OCI-LY1 (cell line): ENCODE results near the gene CCDC116.

Source experiments
- H2AFZ ChIP-seq: fragments of 200-600 bp; sonication (generic), shearing (Covaris generic); 2 replicates; pipeline ENCODE4 v1.6.0; 2014; ENCODE audit warnings: antibody characterized with exemption, mild to moderate bottlenecking, low read length
- H3F3A ChIP-seq: fragments of 200-600 bp; sonication (generic), shearing (Covaris generic); 2 replicates; pipeline ENCODE4 v1.6.0; 2014; ENCODE audit warnings: mild to moderate bottlenecking, antibody characterized with exemption, low read length, moderate library complexity; ENCODE audit not compliant: insufficient read depth
- H3K27ac ChIP-seq: fragments of 200-600 bp; sonication (generic); 2 replicates; pipeline ENCODE4 v1.5.1; 2014; ENCODE audit warnings: low read length, mixed run types, mild to moderate bottlenecking, low read depth; ENCODE audit not compliant: poor library complexity, severe bottlenecking
- H3K27me3 ChIP-seq: fragments of 200-600 bp; sonication (generic); 2 replicates; pipeline ENCODE4 v1.6.0; 2014; ENCODE audit warnings: antibody characterized with exemption, mild to moderate bottlenecking, low read length, moderate library complexity; ENCODE audit not compliant: insufficient read depth
- H3K36me3 ChIP-seq: fragments of 200-600 bp; sonication (generic); 2 replicates; pipeline ENCODE4 v1.6.1; 2014; ENCODE audit warnings: mild to moderate bottlenecking, antibody characterized with exemption, low read length, moderate library complexity, mixed read lengths; ENCODE audit not compliant: insufficient read depth
- H3K4me1 ChIP-seq: fragments of 200-600 bp; sonication (generic); 2 replicates; pipeline ENCODE4 v1.5.1; 2014; ENCODE audit warnings: mild to moderate bottlenecking, low read length, moderate library complexity; ENCODE audit not compliant: insufficient read depth, severe bottlenecking
- H3K4me2 ChIP-seq: fragments of 200-600 bp; sonication (generic), shearing (Covaris generic); 2 replicates; pipeline ENCODE4 v1.6.1; 2014; ENCODE audit warnings: low read length
- H3K4me3 ChIP-seq: fragments of 200-600 bp; sonication (generic); 2 replicates; pipeline ENCODE4 v1.5.1; 2014; ENCODE audit warnings: low read length, low read depth, mild to moderate bottlenecking, mixed read lengths; ENCODE audit not compliant: poor library complexity, severe bottlenecking
- H3K79me2 ChIP-seq: fragments of 200-600 bp; shearing (Covaris generic); 2 replicates; pipeline ENCODE4 v1.6.1; 2016; ENCODE audit warnings: mixed run types, low read length, mixed read lengths; ENCODE audit not compliant: insufficient read depth
- H3K9ac ChIP-seq: fragments of 200-600 bp; sonication (generic), shearing (Covaris generic); 2 replicates; pipeline ENCODE4 v1.6.1; 2014; ENCODE audit warnings: mild to moderate bottlenecking, low read length, mixed read lengths
- H3K9me2 ChIP-seq: fragments of 200-600 bp; sonication (generic), shearing (Covaris generic); 2 replicates; pipeline ENCODE4 v1.6.1; 2014; ENCODE audit warnings: low read depth, mild to moderate bottlenecking, low read length, mixed read lengths
- H3K9me3 ChIP-seq: fragments of 200-600 bp; shearing (Covaris generic); 2 replicates; pipeline ENCODE4 v1.6.1; 2014; ENCODE audit warnings: low read length, mixed read lengths
- H4K20me1 ChIP-seq: fragments of 200-600 bp; sonication (generic), shearing (Covaris generic); 2 replicates; pipeline ENCODE4 v1.6.0; 2016; ENCODE audit warnings: mild to moderate bottlenecking, low read length; ENCODE audit not compliant: insufficient read depth
- EZH2 ChIP-seq: fragments of 200-600 bp; sonication (generic), shearing (Covaris generic); IDR thresholded peaks from 2 replicates; pipeline ENCODE4 v1.8.0; 2017; ENCODE audit warnings: borderline replicate concordance, mixed run types, mild to moderate bottlenecking, antibody characterized with exemption, low read length, moderate library complexity, mixed read lengths
- TF ChIP-seq, protein P1 (sequence below): fragments of 200-600 bp; sonication (generic), shearing (Covaris generic); IDR thresholded peaks from 2 replicates; pipeline ENCODE4 v1.5.1; 2017; ENCODE audit warnings: mild to moderate bottlenecking, antibody characterized with exemption, low read length, moderate library complexity, mixed read lengths

Gene CCDC116

DNA sequence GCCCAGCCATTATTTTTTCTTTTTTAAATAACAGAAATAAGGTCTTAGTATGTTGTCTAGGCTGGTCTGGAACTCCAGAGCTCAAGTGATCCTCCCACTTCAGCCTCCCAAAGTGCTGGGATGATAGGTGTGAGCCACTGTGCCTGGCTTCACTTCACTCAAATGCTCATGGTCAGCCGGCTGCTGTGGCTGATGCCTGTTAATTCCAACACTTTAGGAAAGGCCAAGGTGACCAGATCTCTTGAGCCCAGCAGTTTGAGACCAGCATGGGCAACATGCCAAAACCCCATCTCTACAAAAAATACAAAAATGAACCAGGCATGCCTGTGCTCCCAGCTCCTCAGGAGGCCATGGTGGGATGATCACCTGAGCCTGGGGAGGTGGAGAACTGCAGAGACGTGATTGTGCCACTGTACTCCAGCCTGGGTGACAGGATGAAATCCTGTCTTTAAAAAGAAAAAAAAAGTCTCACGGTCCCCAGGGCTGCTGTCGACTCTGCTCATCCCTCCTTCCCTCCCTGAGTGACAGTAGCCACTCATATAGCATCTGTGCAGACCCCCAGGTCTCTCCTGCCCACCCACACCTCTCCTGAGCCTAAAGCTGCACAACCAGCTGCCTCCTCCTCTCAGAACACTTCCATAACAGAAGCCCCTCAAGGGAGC, 6.4 kb upstream of the CCDC116 start:
- Histone ChIP-seq H3K27ac (peak overlapping the region; percentile 59), H3K36me3 (peaks cover 47% of the 10 kb centered on the region), H3K4me1 (peaks cover 55% of the 10 kb centered on the region)

DNA sequence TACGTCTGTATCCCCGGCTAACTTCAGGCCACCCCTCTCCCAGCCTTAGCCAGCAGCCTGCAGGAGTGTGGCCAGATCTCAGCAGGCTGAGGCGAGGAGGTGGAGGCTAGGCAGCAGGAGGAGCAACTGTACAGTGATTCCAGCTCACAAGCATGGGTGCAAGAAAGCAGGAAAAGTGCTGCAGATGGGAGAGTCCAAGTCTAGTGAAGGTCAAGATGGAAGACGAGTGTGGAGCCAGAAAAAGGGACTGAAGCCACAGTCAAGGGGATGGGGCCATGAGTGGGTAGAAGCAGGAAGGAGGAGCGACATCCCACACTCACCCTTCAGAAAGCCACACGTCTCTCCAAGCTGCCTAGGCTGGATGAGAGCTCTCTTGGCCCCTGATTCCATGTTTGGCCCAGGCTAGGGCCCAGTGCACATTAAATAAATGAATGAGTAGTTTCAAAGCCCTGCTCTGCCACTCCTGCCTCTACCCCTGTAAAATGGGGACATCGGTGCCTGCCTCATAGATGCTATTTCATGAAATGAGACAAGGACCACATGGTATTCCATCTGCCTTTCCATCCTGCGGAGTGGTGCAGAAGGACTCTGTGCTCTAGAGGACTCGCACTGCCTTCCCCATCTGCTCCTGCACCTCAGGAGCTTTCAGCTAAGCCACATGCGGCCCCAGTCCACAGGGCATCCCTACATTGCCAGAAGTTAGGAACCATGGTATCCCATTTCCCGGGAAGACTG, 5.7 kb upstream of the CCDC116 start:
- Histone ChIP-seq H3K9ac (peak overlapping the region; percentile 4; the same call in 1 of the 2 replicates), H3K27ac (peak overlapping the region; percentile 59), H4K20me1 (no peaks in the 10 kb centered on the region), H3K27me3 (no peaks in the 10 kb centered on the region), H3K9me2 (no peaks in the 10 kb centered on the region), H3K4me2 (peak overlapping the region; percentile 23; the same call in 1 of the 2 replicates), H3K36me3 (peaks cover 42% of the 10 kb centered on the region), H3F3A (peaks cover 6% of the 10 kb centered on the region; the same call in 1 of the 2 replicates), H2AFZ (no peak overlapping the region), H3K9me3 (no peaks in the 10 kb centered on the region), H3K4me3 (no peak overlapping the region), H3K79me2 (peaks cover 4% of the 10 kb centered on the region; the same call in 1 of the 2 replicates), H3K4me1 (peaks cover 55% of the 10 kb centered on the region)
- TF ChIP-seq EZH2 = no peak
- TF ChIP-seq, protein P1, sequence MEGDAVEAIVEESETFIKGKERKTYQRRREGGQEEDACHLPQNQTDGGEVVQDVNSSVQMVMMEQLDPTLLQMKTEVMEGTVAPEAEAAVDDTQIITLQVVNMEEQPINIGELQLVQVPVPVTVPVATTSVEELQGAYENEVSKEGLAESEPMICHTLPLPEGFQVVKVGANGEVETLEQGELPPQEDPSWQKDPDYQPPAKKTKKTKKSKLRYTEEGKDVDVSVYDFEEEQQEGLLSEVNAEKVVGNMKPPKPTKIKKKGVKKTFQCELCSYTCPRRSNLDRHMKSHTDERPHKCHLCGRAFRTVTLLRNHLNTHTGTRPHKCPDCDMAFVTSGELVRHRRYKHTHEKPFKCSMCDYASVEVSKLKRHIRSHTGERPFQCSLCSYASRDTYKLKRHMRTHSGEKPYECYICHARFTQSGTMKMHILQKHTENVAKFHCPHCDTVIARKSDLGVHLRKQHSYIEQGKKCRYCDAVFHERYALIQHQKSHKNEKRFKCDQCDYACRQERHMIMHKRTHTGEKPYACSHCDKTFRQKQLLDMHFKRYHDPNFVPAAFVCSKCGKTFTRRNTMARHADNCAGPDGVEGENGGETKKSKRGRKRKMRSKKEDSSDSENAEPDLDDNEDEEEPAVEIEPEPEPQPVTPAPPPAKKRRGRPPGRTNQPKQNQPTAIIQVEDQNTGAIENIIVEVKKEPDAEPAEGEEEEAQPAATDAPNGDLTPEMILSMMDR = no peak

More for the DNA sequence above, 6.4 kb upstream of the CCDC116 start:
- Histone ChIP-seq H2AFZ (no peak overlapping the region), H3K9me3 (no peaks in the 10 kb centered on the region), H3K27me3 (no peaks in the 10 kb centered on the region), H3K4me2 (peak overlapping the region; percentile 23; the same call in 1 of the 2 replicates), H3K9me2 (no peaks in the 10 kb centered on the region), H3K9ac (peak overlapping the region; percentile 4; the same call in 1 of the 2 replicates), H3F3A (peaks cover 6% of the 10 kb centered on the region; the same call in 1 of the 2 replicates), H4K20me1 (no peaks in the 10 kb centered on the region), H3K79me2 (peaks cover 4% of the 10 kb centered on the region; the same call in 1 of the 2 replicates), H3K4me3 (no peak overlapping the region)
- TF ChIP-seq, protein P1 = no peak
- no peak for TF ChIP-seq EZH2

DNA sequence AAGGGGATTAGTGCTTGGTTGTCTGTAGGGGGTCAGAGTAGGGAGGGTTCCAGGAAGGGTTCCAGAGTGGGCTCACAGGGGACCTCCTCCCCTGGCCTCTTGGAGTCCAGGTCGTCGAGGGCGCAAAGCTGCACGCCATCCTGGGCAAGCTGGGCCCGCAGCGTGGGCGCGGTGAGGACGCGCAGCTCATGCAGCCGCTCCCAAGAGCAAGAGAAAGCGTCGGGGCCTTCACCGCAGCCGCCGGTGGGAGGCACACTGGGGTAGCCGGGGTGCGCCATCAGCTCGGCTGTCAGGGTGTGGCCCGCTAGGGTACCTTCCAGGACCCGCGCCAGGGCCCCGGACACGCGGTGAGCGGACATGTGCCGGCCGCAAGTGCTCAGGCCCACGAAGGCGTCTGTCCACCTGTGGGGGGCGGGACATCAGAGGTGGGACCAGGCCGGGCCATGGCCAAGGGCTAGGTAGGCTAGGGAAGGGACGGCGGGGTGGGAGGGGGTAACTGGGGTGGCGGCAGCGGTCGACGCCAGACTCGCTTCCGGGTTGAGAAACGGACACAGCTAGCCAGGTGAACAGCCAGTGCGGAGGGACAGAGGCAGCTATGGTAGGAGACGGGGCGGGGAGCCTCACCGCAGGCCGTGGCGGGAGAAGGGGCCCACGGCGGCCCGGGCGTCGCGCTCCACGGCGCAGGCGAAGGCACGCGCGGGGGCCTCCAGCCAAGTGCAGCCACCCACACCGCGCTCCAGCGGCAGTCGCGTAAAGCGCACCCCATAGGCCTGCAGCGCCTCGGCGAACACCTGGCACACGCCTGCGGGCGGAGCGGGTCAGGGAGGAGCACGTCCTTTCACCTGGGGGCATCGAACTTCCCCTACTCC, 3.9 kb upstream of the CCDC116 start:
- no peaks in the 10 kb centered on the region for H3K9me3 ChIP-seq
- peak overlapping the region; percentile 84 for H3K27ac ChIP-seq
- no peaks in the 10 kb centered on the region for H3K27me3 ChIP-seq
- H3K36me3 ChIP-seq = peaks cover 25% of the 10 kb centered on the region
- H3K9ac ChIP-seq = peak overlapping the region; percentile 99
- H3K4me1 ChIP-seq = peaks cover 55% of the 10 kb centered on the region
- peak overlapping the region; percentile 80 for H3K4me2 ChIP-seq
- peaks cover 4% of the 10 kb centered on the region; the same call in 1 of the 2 replicates for H3K79me2 ChIP-seq
- no peaks in the 10 kb centered on the region for H3K9me2 ChIP-seq
- TF ChIP-seq, protein P1 = no peak
- TF ChIP-seq EZH2 = no peak
- H3F3A ChIP-seq = peaks cover 6% of the 10 kb centered on the region; the same call in 1 of the 2 replicates
- no peak overlapping the region for H2AFZ ChIP-seq
- peak overlapping the region; percentile 97 for H3K4me3 ChIP-seq
- H4K20me1 ChIP-seq = no peaks in the 10 kb centered on the region
